Stimulated activated CD4-positive, alpha-beta T cell treated with anti-CD3 and anti-CD28 coated beads, Interleukin-15, amount 100 ng/mL, for 24 hours (primary cell): ENCODE measurements around the gene IFITM10.

Experiments used
- DNase-seq: peaks from one replicate; pipeline ENCODE4 v3.0.0-alpha.2; 2020

The IFITM10 gene

GRCh38 chr11:1750840-1751530, 590 bp upstream of the IFITM10 start:
- no peak for DNase-seq

- no peak for DNase-seq
These were observed 722 bp downstream of the IFITM10 start for GRCh38 chr11:1749395-1750351.

DNA sequence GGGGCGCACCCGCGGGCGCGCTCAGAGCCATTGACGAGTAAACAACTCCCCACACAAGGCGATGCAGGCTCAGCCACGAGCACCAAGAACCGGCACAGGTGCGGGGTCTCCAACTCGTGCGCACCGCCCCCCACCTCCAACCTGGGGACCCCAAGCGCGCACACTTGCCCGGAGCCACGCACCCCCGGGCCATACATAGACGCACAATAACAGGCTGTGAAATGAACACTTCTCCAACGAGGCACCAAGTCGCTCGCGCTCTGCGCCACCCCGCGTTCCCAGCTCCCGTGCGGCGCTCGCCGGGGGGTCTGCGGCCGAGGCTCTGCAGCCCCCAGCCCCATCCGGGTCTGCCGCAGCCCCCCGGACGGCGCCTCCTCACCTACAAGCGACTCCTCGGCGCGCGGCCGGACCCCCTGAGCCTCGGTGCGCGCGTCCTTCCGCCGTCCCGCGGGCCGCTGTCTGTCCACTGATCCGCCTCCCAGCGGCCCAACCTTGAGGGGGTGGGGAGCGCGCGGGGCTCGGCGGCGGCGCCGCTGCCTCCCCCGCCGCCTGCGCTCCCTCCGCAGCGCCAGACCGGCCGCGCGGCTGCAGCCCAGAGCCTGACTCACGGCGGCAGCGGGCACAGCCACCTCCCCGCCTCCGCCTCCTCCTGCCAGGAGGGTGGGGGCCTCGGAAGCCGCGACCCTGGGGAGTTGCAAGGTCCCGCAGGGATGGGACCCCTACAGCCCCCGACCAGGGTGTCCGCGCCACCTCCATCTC, 1.6 kb downstream of the IFITM10 start:
- DNase-seq: peak; percentile 8

GRCh38 chr11:1747753-1748635, 2.4 kb downstream of the IFITM10 start:
- no peak for DNase-seq

- DNase-seq: no peak
These were observed 3.2 kb downstream of the IFITM10 start for GRCh38 chr11:1746956-1747752.

GRCh38 chr11:1746511-1746931, 3.9 kb downstream of the IFITM10 start:
- DNase-seq: no peak

- no peak for DNase-seq
These were observed 4.6 kb downstream of the IFITM10 start for GRCh38 chr11:1745701-1746320.

DNA sequence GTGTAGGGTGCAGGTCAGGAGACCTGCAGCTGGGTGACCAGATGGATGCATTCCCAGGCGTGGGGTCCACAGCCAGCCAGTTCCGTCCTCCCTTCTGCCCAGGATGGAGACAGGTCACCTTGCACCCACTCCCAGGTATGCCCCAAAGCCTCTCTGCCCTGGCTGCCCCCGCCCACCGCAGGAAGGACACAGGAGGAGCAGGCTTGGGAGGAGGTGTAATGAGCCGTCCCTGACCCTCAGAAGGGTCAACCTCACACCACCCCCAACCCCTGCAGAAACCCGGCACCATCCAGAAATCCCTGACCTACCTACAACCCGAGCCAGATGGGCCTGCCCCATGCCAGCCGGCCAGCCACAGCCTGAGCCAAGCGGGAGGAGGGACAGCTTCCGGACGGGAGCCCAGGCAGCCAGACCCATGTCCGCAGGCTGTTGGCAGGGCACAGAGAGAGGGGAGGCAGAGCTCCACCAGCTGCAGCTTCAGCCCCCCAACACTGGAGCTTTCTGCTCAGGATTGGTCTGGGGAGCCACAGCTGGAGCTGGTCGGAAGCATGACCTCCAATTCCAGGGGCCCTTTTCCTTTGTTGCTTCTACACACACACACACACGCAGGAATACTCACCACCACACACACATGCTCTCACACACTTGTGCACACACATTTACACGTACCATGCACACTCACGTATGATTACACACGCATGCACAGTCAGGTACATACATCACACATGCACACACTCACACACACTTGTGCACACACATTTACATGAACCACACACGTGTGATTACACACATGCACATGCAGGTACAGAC, 5.3 kb downstream of the IFITM10 start:
- no peak for DNase-seq

- no peak for DNase-seq
These were observed 6.1 kb downstream of the IFITM10 start for GRCh38 chr11:1744137-1744886.

GRCh38 chr11:1743585-1744136, 6.7 kb downstream of the IFITM10 start:
- no peak for DNase-seq

DNA sequence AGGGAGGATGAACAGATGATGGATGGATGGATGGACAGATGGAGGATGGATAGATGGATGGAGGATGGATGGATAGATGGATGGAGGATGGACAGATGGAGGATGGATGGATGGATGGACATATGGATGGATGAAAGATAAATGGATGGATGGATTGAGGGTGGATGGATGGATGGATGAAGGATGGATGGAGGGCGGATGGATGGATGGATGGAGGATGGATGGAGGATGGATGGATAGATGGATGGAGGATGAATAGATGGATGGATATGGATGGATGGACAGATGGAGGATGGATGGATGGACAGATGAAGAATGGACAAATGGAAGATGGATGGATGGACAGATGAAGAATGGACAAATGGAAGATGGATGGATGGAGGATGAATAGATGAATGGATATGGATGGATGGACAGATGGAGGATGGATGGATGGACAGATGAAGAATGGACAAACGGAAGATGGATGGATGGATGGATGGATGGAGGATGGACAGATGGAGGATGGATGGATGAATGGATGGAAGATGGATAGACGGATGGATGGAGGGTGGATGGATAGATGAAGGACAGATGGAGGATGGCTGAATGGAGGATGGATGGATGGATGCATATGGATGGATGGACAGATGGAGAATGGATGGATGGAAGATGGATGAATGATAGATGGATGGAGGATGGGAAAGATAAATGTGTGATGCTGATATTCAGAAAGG, 7.4 kb downstream of the IFITM10 start:
- no peak for DNase-seq

DNA sequence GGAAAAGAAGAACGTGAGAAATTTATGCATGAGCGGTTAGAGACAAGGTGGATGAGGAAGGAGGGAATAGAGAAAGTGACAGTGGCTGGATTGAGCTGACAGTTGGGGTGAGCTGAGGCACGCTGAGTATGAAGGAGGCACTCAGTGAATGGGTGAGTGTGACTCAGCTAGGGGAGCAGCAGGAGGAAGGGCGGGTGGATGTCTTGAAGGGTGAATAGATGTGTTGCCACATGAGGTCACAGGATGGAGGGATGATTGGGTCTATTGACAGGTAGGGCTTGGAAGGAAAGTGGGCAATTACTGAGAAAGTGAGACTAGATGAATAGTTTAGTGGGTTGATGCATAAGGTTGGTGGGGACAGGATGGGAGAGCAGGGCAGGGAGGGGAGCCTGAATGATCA, 8.0 kb downstream of the IFITM10 start:
- DNase-seq: no peak

GRCh38 chr11:1741741-1742140, 8.7 kb downstream of the IFITM10 start:
- DNase-seq: no peak

- no peak for DNase-seq
These were observed 9.4 kb downstream of the IFITM10 start for GRCh38 chr11:1740786-1741530.

DNA sequence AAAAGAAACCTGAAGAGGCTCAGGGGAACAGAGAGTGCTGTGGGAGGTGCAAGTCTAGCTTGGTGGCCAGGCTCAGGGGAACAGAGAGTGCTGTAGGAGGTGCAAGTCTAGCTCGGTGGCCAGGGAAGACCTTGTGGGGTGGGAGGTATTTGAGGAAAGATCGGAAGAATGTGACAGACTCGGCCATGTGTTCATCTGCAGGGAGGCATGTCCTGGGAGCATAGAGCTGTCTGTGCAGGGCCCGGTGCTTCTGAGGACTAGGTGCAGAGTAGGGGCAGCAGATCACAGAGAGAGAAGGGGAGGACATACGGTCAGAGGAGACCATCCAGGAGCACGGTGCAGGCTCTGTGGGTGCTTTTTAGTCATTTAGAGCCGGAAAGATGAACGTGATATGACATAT, 10.8 kb downstream of the IFITM10 start:
- DNase-seq: no peak

DNA sequence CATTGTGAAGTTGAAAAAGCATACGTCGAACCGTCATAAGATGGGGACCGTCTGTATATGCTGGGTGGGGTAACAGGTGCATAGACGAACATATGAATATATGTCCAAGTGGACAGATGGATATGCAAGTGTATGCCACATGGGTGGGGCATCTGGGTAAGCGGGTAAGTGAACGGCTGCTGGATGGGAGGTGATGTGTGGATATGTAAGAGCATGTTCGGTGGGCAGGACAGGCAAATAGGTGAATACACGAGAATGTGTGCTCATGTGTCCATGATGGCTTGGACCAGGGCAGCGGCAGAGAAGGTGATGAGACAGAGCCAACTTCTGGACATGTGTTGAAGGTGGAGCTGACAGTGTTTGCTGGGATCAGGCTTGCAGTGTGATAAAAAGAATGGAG, 12.0 kb downstream of the IFITM10 start:
- DNase-seq: no peak

- DNase-seq: no peak
These were observed 13.2 kb downstream of the IFITM10 start for GRCh38 chr11:1737080-1737757.
